GM19397 (cell line): ENCODE data around the gene STPG4.

Source experiments
- ATAC-seq: cut with Tn5 transposase; IDR thresholded peaks from one replicate; pipeline ENCODE4 v1.9.1; 2021; ENCODE audit warnings: mild to moderate bottlenecking, moderate library complexity; ENCODE audit not compliant: unreplicated experiment

Gene STPG4

DNA sequence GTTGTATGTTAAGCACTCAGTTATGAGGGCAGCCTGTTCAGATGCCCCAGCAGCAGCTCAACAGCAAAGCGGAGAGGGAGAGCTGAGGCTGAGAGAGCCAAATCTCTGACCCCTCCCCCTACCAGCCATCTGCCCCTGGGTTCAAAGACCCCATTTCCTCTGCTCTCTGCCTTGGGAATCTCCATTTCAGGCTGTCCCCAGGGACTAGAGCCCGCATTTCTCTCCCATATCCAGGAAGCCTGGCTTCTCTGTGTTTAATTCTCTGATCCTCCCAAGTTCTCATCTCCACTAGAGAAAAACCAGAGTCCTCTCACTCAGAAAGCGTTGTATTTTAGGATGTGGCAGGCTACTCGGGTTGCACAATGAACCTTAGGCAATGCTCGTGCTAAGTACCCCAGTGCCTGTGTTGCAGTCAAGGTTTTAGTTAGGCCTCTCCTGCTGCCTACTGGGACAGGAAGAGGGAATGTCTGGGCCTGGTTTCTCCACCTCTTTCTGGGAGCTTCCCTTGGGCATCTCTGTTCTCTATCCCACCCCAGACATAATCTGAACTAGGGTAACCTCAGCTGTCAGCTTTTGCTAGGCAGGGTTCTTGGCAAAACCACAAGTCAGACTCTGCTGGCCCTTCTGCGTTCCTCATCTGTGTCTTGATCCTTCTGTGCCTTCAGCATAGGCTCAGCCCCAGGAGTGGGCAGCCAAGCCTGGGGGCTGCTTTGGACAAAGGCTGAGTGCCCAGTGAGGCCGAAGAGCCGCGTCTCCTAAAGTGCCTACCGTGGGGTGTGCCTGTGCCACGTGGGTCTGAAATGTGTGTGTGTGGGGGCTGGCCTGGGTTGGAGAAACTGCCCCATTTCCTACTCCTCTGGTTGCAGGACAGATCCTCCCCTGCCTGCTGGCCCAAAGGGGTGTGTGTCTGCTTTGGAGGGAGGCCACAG lies 96.8 kb downstream of the STPG4 start:
- ATAC-seq: no peak

DNA sequence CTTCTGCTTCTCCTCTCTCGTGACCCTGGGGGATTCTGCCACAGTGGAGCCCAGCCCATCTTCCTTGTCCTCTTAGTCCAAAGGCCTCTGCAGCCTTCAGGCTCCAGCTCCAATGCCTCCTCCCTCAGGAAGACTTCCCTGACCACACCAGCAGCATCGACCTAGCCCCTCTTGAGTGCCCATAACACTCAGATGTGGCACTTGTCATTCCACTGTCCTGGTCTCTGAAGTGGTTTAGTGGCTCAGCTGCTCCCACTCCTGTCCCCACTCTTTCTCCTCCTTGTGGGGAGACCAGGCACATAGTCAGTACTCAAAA lies 97.5 kb downstream of the STPG4 start:
- no peak for ATAC-seq

DNA sequence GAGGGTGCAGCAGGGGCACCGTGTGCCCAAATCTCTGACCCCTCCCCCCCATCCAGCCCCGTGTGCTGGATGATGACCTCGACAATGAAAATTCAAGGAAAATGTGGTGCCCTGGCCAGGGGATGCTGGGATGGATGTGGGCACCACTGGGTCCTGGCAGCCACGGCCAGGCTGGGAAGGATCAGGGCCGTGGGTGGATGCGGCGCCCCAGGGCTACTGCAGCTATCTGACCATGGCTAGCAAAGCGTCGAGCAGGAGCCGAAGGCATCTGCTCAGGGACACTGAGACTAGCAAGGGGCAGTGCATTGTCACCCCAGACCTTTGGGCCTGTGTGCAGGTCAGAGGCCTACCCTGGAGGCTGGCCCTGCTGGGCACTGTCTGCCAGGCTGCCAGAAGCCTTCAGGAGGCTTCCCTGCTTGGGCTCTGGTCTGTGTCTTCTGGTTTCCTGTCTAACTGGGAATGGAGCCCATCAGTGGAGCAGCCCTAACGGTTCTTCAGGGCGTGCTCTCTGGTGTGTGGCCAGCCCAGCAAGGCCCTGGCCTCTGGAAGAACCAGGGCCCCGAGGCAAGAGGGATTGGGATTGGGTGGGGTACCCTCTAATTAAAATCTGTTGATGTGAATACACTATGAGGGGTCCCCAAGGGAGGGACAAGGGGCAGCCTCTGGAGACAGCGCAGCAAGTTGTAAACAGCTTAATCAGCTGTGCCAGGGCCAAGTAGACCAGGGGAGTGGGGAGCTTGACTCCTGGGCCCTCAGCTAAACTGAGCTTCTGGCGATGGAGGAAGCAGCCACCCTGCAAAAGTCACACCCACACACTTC lies 98.0 kb downstream of the STPG4 start:
- no peak for ATAC-seq

DNA sequence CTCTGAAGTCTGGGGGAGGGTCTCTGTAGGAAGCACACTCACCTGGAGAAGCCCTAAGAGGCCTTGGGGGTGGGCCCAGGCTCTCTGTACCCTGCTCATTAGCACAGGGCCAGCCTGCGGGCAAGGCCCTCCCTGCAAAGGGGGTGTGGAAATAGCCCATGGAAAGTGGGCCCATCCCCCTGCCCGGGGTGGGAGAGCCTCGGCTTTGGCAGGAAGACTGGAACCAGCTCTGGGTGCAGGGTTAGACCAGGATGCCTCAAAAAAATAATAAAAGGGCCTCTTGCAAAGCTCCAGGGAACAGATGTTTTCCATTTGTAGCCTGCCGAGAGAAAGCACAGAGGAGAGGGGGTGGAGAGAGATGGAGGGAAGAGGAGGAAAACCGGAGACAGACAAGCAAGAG lies 98.7 kb downstream of the STPG4 start:
- ATAC-seq: no peak

DNA sequence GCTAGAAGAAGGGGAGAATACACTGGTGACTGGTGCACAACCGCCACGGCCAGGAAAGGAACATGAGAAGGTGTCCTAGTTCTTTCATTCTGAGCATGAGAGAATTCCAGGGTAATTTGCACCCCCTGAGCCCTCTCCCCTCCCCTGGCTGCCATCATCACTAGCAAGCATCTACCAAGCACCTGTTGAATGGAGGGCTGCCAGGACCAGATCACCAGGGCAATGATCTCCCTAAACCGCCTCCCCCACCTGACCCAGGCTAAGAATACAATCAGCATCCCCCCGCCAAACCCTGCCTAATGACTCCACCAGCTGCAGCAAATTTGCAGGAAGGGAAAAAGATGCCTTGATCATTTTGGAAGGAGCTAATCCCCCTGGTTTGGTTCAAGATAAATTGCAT lies 100.2 kb downstream of the STPG4 start:
- ATAC-seq: no peak

DNA sequence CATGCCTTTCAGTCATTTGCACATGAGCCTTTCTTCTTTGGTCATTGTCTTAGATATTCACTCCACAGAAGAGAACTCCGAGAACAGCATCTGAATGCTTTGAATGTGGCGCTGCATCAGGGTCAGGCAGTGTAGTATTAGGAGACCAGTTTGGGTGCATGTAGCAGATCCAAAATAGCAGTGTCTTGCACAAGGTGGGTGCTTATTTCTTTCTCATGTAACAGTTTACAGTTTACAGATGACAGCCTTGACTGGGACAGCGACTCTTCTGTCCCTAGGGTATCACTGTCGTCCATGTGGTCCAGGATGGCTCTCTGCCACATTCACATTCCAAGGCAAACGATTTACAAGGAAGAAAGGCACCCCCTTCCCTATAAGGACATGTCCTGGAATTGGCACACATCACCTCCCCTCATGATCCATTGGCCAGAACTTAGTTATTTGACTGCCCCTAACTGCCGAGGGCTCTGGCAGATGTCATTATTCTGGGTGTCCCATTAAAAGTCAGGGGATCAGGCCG lies 101.0 kb downstream of the STPG4 start:
- ATAC-seq: no peak

DNA sequence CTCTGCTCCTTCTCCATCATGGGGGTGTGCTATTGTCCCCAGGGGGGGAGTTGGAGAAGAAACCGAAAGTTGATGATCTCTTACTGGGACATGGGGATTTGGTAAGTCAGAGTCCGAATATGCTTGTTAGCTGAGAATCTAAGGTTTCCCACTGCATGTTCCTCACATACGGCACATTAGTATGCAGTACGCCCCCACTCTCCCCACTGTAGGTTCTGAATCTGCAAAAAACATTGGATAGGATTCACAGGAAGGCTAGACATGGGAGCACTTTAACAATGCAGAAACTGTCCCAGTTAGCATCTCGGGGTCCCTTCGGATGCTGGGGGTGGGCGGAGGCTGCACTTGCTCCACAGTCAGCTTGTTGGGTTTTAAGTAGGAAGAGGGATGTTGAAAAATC lies 102.3 kb downstream of the STPG4 start:
- ATAC-seq: no peak

DNA sequence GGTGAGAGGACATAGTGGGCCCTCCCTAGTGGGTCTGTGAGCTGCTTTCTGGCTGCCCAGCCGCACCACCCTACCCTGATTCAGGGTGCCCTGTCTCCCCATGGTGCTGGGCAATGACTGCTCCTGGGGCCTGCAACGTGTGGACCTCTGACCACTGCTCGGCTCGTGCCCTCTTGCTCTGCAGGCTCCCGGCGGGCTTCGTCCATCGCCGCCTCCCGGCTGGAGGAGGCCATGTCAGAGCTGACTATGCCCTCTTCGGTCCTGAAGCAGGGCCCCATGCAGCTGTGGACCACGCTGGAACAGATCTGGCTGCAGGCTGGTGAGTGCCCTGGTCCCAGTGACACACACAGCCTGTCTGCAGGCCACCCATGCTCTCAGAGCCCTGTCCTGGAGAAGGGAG lies 103.5 kb downstream of the STPG4 start:
- ATAC-seq: no peak

DNA sequence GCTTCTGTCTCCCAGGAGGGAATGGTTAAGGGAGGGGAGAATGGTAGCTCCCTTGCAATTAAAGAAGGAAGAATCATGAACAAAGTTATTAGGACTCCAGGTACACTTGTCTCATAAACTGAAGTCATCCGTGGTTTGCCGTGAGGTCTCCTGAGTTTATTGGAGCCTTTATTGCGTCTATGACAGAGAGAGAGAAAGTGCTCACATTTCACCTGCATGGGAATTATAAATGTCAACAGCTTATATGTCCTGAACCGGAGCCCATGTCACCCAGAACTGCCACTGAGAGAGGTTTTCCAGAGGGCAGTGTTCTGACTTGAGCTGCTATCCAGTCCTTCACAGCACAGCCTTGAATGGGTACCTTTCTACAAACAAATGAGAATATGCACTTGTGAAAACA lies 104.3 kb downstream of the STPG4 start:
- no peak for ATAC-seq

DNA sequence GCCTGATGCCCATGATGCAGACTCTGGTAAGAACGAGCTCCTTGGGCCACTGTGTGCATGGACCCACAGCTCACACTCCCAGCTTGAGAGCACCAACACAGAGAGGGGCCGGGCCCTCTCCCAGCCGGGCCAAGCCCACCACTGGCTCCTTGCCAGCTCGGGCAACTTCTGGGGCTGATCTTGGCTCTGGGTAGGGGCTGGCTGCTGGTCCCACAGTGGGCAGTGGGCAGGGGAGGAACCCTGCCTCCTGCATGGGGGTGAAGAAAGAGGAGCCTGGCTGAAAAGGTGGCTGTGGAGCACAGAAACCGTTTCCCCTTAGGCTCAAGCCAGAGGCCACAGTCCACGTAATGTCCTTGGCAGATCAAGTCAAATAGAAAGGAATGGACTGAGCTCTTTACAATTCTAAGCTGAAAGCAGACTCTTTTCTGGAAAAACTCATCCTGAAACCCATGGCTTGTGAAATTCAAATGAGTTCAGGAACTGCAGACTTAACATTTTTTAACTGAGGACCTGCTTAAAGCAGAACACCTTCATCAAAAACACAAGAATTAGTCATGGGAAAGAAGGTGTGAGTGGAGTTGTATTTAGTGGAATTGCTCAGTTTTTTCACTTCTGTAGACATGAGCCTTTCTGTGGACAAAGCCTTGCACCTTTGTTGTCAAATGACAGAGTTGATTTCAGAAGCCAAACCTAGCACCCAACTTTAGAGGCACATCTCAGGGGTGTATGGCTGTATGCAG lies 104.9 kb downstream of the STPG4 start:
- no peak for ATAC-seq

DNA sequence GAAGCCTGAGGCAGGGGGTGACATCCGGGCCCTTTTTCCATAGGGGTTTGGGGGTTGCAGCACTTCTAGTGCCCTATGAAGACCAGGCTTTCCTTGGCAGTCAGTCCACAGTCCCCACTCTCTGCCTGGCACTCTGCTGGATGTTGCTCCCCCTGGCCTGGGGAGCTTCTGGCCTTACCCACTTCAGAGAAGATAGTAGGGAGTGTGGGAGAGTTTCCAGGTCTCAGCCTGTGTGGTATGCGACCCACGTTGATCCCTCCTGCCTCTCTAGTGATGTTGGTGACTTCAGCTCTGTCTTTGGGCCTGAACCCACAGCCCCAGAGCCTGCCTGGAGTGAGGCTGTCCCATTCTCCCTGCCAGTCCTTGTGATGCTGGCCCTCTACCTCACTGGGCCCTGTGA lies 105.6 kb downstream of the STPG4 start:
- ATAC-seq: no peak

DNA sequence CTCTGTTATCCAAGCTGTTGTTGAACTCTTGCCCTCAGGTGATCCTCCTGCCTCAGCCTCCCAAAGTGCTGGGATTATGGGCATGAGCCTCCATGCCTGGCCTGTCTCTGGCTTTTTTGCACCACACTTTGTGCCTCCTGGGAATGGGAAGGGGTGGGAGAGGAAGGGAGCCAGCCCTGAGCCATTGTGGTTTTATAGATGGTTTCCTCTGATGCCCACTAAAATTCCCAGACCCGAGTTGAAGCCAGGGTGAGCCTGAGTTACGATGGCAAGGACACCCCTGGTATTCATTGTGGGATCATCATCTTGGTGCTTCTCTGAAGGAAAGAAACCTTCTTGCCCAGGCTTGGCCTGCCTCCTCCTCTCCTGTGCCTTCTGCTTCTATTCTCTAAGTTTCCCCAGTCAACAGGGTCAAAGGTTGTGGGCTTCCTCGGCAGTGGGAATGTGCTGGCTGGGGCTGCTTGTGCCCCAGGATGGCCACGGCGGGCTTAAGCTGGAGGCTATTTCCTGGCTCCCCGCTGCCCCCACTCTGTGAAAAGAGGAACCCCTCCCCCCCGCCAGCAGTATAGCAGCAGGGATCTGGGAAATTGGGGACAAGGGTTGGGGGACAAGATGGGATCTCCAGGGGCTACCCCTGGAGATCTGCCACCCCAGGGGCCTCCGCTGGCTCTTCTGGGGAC lies 106.2 kb downstream of the STPG4 start:
- no peak for ATAC-seq

DNA sequence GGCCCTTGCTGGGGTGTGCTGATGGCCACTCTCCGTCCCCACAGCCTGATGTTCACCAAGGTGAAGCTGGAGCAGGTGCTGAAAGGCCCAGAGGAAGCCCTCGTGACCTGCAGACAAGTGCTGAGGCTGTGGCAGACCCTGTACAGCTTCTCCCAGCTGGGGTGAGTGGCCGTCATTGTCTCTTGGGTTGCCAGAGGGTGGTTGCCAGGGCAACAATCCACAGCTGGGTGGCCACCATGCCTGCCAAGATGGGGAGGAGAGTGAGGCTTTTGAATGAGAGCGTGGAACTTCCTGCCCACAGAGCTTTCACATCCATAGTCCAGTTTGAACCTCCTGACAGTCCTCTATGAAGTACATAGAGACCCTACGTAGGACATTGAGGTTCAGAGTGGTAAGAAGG lies 108.8 kb downstream of the STPG4 start:
- ATAC-seq: no peak

DNA sequence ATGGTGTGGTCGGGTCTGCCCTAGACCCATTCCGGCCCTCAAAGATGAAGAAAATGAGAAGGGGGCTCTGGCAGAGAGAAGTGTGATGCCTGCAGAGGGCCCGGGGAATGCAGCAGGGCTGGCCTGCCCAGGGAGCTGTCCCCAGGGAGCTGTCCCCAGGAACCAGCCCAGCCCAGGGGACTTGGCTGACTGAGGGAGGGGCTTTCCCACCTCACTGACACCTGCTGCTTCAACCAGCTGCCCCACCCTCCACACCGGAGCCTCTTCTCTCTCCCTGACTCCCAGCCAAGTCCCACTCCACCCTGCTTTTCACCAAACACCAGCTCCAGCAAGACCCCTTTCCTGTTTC lies 111.2 kb downstream of the STPG4 start:
- ATAC-seq: no peak

DNA sequence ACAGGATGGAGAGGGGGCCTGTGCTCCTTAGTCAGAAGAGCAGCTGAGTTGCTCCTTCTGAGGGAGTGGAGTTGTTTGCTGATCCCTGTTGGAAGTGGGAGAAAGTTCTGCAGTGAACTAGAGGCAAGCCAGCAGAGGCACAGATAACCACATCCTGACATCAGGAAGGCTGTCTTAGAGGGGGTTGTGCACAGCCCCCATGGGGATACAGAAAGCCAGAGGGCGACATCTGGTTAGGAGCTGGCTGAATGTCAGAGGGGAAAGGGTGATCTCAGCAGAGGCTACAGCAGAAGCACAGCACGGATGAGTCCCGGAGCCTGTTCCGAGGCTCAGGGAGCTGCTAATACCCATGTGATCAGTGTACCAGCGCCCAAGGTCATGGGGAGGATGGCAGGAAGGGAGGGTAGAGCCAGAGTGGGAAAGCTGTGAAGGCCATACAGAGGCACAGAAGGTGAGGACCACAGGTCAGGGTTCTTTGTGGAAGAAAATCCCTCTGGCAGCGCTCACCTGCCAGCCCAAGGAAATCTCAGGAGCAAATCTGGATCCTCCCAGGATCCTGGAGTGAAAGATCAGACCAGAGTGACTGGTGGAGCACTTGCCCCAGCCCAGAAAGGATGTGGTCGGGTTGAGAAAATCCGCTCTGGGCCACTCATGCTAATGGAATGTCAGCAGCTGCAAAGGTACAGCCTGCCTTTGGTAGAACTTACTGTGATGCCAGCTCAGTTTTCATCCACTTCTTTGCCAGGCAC lies 111.8 kb downstream of the STPG4 start:
- no peak for ATAC-seq

DNA sequence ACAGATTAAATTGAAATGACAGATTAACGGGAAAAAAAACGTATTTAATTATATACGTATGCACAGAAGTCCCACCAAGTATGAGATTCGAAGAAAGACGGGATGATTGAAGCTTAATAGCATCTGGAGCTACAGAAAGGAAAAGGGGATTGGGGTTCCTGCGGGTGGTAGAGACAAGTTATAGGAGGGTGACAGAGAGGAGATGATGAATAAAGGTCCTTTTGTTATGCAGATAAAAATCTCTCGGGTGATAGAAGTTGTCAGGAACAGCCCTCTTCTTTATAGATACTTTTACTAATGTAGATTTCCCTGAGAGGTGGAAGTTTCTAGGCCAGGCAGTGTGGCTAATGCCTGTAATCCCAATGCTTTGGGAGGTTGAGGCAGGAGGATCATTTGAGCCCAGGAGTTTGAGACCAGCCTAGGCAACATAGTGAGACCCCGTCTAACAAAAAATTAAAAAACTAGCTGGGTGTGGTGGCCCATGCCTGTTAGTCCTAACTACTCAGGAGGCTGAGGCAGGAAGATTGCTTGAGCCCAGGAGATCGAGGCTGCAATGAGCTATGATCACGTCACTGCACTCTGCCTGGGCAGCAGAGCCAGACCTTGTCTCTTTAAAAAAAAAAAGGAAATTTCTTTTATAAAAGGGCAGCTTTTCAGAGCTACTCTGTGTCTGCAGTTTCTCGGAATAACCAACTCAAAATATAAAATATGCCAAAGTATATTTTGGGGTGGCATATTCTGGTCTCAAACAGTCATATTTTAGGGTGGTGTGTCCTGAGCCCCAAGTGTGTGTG lies 113.0 kb downstream of the STPG4 start:
- no peak for ATAC-seq

DNA sequence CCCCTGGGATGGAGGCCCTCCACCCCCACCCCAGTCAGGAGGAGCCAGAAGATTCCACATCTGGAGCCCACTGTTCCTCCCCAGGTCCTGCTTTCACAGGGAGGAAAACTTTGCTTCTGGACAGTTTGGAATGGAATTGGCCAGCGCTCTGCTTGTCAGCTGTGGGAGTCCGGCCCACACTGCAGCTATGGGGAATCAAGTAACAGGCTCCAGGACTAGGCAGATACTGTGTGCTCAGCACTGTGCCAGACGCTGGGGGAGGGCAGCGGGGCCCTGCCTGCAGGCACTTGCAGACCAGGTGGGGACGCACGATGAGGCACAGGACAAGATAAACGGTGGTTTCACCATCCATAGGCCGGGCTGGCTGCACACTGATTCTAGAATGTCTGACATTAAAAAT lies 114.0 kb downstream of the STPG4 start:
- no peak for ATAC-seq

DNA sequence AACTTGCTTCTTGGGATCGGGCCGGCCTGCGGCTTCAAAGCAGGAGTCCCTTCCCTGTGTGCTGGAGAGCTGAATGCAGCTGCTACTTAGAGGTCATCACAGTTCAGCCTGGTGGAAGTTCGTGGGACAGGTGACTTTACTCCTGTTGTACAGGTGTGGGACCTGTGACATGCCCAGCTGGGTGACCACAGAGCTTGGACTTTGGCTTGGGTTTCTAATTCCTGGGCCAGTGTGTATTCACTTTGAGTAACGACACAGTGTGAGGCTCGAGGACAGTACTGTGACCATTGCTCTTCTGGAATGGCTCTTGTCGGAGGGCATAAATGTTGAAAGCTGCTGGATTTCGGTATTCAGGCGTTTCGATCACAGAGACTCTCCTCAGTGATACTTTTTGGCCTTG lies 114.5 kb downstream of the STPG4 start:
- no peak for ATAC-seq

DNA sequence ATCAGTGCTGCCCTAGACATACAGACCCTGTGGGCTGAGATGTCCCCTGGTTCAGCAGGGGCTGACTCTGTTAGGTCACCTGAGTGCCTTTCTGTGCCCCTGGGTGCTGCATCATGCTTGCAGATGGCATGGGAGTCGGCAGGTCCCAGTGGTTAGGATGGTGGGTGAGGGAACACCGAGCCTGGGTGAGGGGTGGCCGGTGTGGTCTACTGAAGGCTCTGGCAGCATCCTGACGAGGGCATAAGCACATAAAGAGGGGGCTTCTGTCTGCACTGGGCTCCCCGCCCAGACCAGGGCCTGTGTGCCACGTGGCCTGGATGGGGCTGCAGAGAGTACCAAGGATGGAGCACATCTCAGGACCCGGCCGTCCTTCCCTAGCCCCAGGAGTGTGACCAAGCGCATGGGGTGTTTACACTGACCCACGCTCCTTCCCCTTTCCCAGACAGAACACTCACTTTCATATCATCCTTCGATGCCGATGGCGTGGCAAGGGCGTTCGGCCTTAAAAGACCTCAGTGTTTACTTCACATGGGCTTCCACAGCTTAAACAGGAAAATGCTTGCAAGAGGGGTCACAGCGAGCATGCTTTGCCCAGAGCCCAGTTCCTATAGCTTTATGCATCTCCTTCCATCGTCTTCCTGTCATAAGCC lies 115.1 kb downstream of the STPG4 start:
- no peak for ATAC-seq
